Astrocyte (in vitro differentiated cells and primary cell): ENCODE measurements around the gene YPEL5.

Experiments used
- EZH2 ChIP-seq: IDR thresholded peaks from 2 replicates; pipeline ENCODE4 v1.6.1; 2012; ENCODE audit warnings: mild to moderate bottlenecking, low read length, inconsistent platforms; ENCODE audit not compliant: insufficient read depth
- TF ChIP-seq, protein P1 (sequence below): IDR thresholded peaks from 2 replicates; pipeline ENCODE4 v1.5.1; 2011; ENCODE audit warnings: low read depth, mild to moderate bottlenecking, inconsistent platforms, low read length, moderate library complexity; ENCODE audit not compliant: insufficient read depth

GRCh38 chr2:30195016-30195415, 48.2 kb downstream of the YPEL5 start:
- TF ChIP-seq, protein P1, sequence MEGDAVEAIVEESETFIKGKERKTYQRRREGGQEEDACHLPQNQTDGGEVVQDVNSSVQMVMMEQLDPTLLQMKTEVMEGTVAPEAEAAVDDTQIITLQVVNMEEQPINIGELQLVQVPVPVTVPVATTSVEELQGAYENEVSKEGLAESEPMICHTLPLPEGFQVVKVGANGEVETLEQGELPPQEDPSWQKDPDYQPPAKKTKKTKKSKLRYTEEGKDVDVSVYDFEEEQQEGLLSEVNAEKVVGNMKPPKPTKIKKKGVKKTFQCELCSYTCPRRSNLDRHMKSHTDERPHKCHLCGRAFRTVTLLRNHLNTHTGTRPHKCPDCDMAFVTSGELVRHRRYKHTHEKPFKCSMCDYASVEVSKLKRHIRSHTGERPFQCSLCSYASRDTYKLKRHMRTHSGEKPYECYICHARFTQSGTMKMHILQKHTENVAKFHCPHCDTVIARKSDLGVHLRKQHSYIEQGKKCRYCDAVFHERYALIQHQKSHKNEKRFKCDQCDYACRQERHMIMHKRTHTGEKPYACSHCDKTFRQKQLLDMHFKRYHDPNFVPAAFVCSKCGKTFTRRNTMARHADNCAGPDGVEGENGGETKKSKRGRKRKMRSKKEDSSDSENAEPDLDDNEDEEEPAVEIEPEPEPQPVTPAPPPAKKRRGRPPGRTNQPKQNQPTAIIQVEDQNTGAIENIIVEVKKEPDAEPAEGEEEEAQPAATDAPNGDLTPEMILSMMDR: no peak
- TF ChIP-seq EZH2: no peak
